Activated CD4-positive, CD25-positive, alpha-beta regulatory T cell treated with anti-CD3 and anti-CD28 coated beads, Interleukin-2, amount 50 U/mL, for 16 hours (primary cell): ENCODE measurements around the gene MRPS21.

Experiments used
- DNase-seq: peaks from one replicate; pipeline ENCODE4 v3.0.0-alpha.2; 2020; ENCODE audit warnings: low read depth, low spot score

Gene MRPS21

GRCh38 chr1:150293433-150294253 is at the start of gene MRPS21:
Gene MRPS21 (plus strand): TSS chr1:150293861. CDS start chr1:150294367, 506 bp downstream.
- DNase-seq: peak; percentile 77

GRCh38 chr1:150249936-150250335 is 43.7 kb upstream of the MRPS21 start:
- DNase-seq: no peak

GRCh38 chr1:150256198-150256553 is 37.5 kb upstream of the MRPS21 start:
- no peak for DNase-seq

- no peak for DNase-seq
Measured at GRCh38 chr1:150256554-150257341, 36.9 kb upstream of the MRPS21 start.

- DNase-seq: no peak
Measured at GRCh38 chr1:150257624-150258585, 35.8 kb upstream of the MRPS21 start, which contains the start of gene CA14. Gene CA14 (plus strand): TSS chr1:150257774. CDS start chr1:150258129, 355 bp downstream.

- no peak for DNase-seq
Measured at GRCh38 chr1:150259217-150259616, 34.4 kb upstream of the MRPS21 start.

GRCh38 chr1:150259758-150260669 is 33.6 kb upstream of the MRPS21 start:
- no peak for DNase-seq

GRCh38 chr1:150261367-150261766 is 32.3 kb upstream of the MRPS21 start:
- no peak for DNase-seq

- no peak for DNase-seq
Measured at GRCh38 chr1:150262388-150263320, 31.0 kb upstream of the MRPS21 start.

- DNase-seq: no peak
Measured at GRCh38 chr1:150263549-150263948, 30.1 kb upstream of the MRPS21 start.

GRCh38 chr1:150267896-150268295 is 25.8 kb upstream of the MRPS21 start:
- no peak for DNase-seq

GRCh38 chr1:150268340-150268704 is 25.3 kb upstream of the MRPS21 start:
- peak; percentile 6 for DNase-seq

GRCh38 chr1:150268705-150269403 is 24.8 kb upstream of the MRPS21 start, which contains the start of gene APH1A:
Gene APH1A (minus strand): TSS chr1:150269016. CDS start chr1:150268810, 206 bp downstream.
- peak; percentile 89 for DNase-seq

- DNase-seq: no peak
Measured at GRCh38 chr1:150269451-150269850, 24.2 kb upstream of the MRPS21 start.

- no peak for DNase-seq
Measured at GRCh38 chr1:150271291-150271959, 22.2 kb upstream of the MRPS21 start.

- no peak for DNase-seq
Measured at GRCh38 chr1:150273311-150273710, 20.4 kb upstream of the MRPS21 start.

GRCh38 chr1:150280138-150280707 is 13.4 kb upstream of the MRPS21 start:
- no peak for DNase-seq
